ENCODE data around the gene GRID1.

DNA sequence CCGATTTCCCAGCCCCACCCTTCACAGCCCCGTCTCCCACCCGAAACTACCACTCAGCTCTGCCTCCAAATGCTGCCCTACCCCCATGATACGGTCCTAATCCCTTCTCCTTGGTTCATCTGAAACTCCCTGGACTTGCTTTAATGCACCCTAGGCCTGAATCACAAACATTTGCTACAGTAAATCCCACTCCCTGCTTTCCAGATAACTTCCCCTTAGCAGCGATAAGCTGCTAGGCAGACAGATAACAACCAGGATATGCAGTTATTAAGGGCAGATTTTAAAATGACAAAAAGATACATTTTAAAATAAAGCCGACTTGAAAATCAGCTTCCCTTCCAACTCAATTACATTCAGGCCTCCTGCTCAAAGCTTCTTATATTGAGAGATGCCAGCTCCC is 514.7 kb downstream of the GRID1 start:
- TF ChIP-seq POLR2A (IDR thresholded peaks at IDR 0.05), result no peak
- TF ChIP-seq, protein P1, sequence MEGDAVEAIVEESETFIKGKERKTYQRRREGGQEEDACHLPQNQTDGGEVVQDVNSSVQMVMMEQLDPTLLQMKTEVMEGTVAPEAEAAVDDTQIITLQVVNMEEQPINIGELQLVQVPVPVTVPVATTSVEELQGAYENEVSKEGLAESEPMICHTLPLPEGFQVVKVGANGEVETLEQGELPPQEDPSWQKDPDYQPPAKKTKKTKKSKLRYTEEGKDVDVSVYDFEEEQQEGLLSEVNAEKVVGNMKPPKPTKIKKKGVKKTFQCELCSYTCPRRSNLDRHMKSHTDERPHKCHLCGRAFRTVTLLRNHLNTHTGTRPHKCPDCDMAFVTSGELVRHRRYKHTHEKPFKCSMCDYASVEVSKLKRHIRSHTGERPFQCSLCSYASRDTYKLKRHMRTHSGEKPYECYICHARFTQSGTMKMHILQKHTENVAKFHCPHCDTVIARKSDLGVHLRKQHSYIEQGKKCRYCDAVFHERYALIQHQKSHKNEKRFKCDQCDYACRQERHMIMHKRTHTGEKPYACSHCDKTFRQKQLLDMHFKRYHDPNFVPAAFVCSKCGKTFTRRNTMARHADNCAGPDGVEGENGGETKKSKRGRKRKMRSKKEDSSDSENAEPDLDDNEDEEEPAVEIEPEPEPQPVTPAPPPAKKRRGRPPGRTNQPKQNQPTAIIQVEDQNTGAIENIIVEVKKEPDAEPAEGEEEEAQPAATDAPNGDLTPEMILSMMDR (IDR thresholded peaks at IDR 0.05), result no peak
